ENCODE results near the gene ACTN2. TPM values are rescaled to one million over a fixed set of nuclear protein-coding genes. Genes with fewer than 3 reads are reported as not detected.

The ACTN2 gene
- total RNA-seq, 1 donor from 2014 or later = 2.4 TPM

DNA sequence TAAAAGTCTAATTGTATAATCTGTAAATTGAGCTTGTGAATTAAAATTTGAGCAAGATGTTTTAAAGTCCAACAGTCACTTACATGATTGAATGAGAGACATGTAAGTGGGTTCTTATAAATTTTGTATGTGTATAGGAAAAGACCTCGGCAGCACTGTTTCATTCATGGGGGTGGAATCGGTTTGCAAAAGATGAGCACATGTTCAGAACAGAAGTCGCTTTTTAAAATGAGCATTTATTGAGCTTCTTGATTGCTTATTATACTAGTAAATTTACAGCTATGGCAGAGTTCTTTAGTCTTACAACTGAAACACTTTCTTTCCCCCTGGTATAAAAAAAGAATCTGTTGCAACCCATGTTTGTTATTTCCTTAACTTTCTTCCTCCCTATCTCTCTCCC, 33.9 kb downstream of the ACTN2 start:
- no peak overlapping the region for H3K4me3 Mint-ChIP-seq
- no peaks in the 10 kb centered on the region for H3K36me3 Mint-ChIP-seq
- H3K9me3 Mint-ChIP-seq = no peaks in the 10 kb centered on the region
- H3K27me3 Mint-ChIP-seq = peaks cover 4% of the 10 kb centered on the region
- DNase-seq (ENCODE audit: extremely low spot score, unreplicated experiment) = no peak
- no peaks in the 10 kb centered on the region for H3K4me1 Mint-ChIP-seq (ENCODE audit: unreplicated experiment)
- no peak overlapping the region for H3K27ac Mint-ChIP-seq
- no peak for TF ChIP-seq CTCF (conservative IDR thresholded peaks at IDR 0.05)

GRCh38 chr1:236720611-236721010, 34.3 kb downstream of the ACTN2 start:
- H3K9me3 Mint-ChIP-seq = no peaks in the 10 kb centered on the region
- H3K4me1 Mint-ChIP-seq (ENCODE audit: unreplicated experiment) = no peaks in the 10 kb centered on the region
- H3K27me3 Mint-ChIP-seq = peaks cover 4% of the 10 kb centered on the region
- no peak overlapping the region for H3K27ac Mint-ChIP-seq
- no peak overlapping the region for H3K4me3 Mint-ChIP-seq
- TF ChIP-seq CTCF (conservative IDR thresholded peaks at IDR 0.05) = no peak
- no peak for DNase-seq (ENCODE audit: extremely low spot score, unreplicated experiment)
- H3K36me3 Mint-ChIP-seq = no peaks in the 10 kb centered on the region

DNA sequence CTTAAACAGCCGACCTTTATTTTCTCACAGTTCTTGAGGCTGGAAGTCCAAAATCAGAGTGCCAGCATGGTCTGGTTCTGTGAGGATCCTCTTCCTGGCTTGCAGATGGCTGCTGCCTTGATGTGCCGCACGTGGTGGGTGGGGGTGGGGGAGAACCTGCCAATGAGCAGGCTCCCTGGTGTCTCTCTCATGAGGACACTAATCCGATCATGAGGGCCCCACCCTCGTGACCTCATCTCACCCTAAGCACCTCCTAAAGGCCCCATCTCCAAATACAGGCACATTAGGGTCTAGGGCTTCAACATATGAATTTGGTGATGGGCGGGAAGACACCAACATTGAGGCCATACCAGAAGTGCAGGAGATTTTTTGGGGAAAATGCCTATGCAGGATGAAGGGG, 37.8 kb downstream of the ACTN2 start:
- DNase-seq (ENCODE audit: extremely low spot score, unreplicated experiment) = no peak
- no peaks in the 10 kb centered on the region for H3K4me1 Mint-ChIP-seq (ENCODE audit: unreplicated experiment)
- H3K27ac Mint-ChIP-seq = no peak overlapping the region
- no peaks in the 10 kb centered on the region for H3K36me3 Mint-ChIP-seq
- no peak overlapping the region for H3K4me3 Mint-ChIP-seq
- TF ChIP-seq CTCF (conservative IDR thresholded peaks at IDR 0.05) = no peak
- H3K27me3 Mint-ChIP-seq = peaks cover 5% of the 10 kb centered on the region
- no peaks in the 10 kb centered on the region for H3K9me3 Mint-ChIP-seq

GRCh38 chr1:236724506-236724905, 38.2 kb downstream of the ACTN2 start:
- Mint-ChIP-seq H3K27ac (no peak overlapping the region), H3K36me3 (no peaks in the 10 kb centered on the region), H3K4me3 (no peak overlapping the region), H3K9me3 (no peaks in the 10 kb centered on the region), H3K4me1 (ENCODE audit: unreplicated experiment) (no peaks in the 10 kb centered on the region), H3K27me3 (peaks cover 5% of the 10 kb centered on the region)
- no peak for TF ChIP-seq CTCF (conservative IDR thresholded peaks at IDR 0.05)
- DNase-seq (ENCODE audit: extremely low spot score, unreplicated experiment) = no peak

- Mint-ChIP-seq H3K4me1 (ENCODE audit: unreplicated experiment) (no peaks in the 10 kb centered on the region), H3K4me3 (no peak overlapping the region), H3K27me3 (peaks cover 5% of the 10 kb centered on the region), H3K27ac (no peak overlapping the region), H3K36me3 (no peaks in the 10 kb centered on the region), H3K9me3 (no peaks in the 10 kb centered on the region)
- no peak for DNase-seq (ENCODE audit: extremely low spot score, unreplicated experiment)
- TF ChIP-seq CTCF (conservative IDR thresholded peaks at IDR 0.05) = no peak
These were observed 39.4 kb downstream of the ACTN2 start for GRCh38 chr1:236725668-236726067.

DNA sequence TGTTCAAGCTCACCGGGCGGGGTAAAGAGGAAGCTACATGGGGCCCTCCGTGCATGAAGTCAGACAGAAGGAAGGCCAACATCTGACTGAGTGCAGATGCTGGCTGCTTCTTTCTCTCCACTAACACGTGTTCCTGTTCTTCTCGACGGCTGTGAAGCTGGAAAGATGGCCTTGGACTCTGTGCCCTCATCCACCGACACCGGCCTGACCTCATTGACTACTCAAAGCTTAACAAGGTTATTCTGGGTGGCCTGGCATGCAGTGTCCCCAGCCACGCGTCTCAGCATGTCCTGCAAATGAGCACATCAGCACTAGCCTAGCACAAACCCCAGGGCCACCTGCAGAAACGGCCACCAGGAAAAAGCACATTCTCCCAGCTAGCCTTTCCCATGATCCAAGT, 41.2 kb downstream of the ACTN2 start:
- no peak for DNase-seq (ENCODE audit: extremely low spot score, unreplicated experiment)
- H3K9me3 Mint-ChIP-seq = no peaks in the 10 kb centered on the region
- no peak overlapping the region for H3K27ac Mint-ChIP-seq
- H3K36me3 Mint-ChIP-seq = no peaks in the 10 kb centered on the region
- no peaks in the 10 kb centered on the region for H3K4me1 Mint-ChIP-seq (ENCODE audit: unreplicated experiment)
- no peak for TF ChIP-seq CTCF (conservative IDR thresholded peaks at IDR 0.05)
- peaks cover 5% of the 10 kb centered on the region for H3K27me3 Mint-ChIP-seq
- no peak overlapping the region for H3K4me3 Mint-ChIP-seq
